ENCODE data around the gene DIS3L2.

DIS3L2 gene

GRCh38 chr2:232263295-232263694, 301.8 kb downstream of the DIS3L2 start:
- no peak for DNase-seq (ENCODE audit: low read depth)

GRCh38 chr2:232264081-232264480, 302.6 kb downstream of the DIS3L2 start:
- no peak for DNase-seq (ENCODE audit: low read depth)

- DNase-seq (ENCODE audit: low read depth) = no peak
These were observed 303.8 kb downstream of the DIS3L2 start for GRCh38 chr2:232265329-232265728.

GRCh38 chr2:232268636-232269165, 307.2 kb downstream of the DIS3L2 start:
- DNase-seq (ENCODE audit: low read depth) = no peak

- DNase-seq (ENCODE audit: low read depth) = no peak
These were observed 308.4 kb downstream of the DIS3L2 start for GRCh38 chr2:232269867-232270266.

- no peak for DNase-seq (ENCODE audit: low read depth)
These were observed 312.6 kb downstream of the DIS3L2 start for GRCh38 chr2:232273903-232274643.

GRCh38 chr2:232275670-232276069, 314.2 kb downstream of the DIS3L2 start:
- DNase-seq (ENCODE audit: low read depth) = no peak

GRCh38 chr2:232276084-232276732, 314.7 kb downstream of the DIS3L2 start:
- DNase-seq (ENCODE audit: low read depth) = no peak

GRCh38 chr2:232276733-232277313, 315.3 kb downstream of the DIS3L2 start:
- DNase-seq (ENCODE audit: low read depth) = no peak

GRCh38 chr2:232278534-232278933, 317.0 kb downstream of the DIS3L2 start:
- no peak for DNase-seq (ENCODE audit: low read depth)

GRCh38 chr2:232280341-232280740, 318.8 kb downstream of the DIS3L2 start:
- DNase-seq (ENCODE audit: low read depth) = no peak

GRCh38 chr2:232281858-232282507, 320.5 kb downstream of the DIS3L2 start:
- no peak for DNase-seq (ENCODE audit: low read depth)

- DNase-seq (ENCODE audit: low read depth) = no peak
These were observed 321.1 kb downstream of the DIS3L2 start for GRCh38 chr2:232282508-232283055.

GRCh38 chr2:232286001-232286868, 324.7 kb downstream of the DIS3L2 start:
- DNase-seq (ENCODE audit: low read depth) = no peak

- no peak for DNase-seq (ENCODE audit: low read depth)
These were observed 325.8 kb downstream of the DIS3L2 start for GRCh38 chr2:232287316-232287715.

- no peak for DNase-seq (ENCODE audit: low read depth)
These were observed 327.0 kb downstream of the DIS3L2 start for GRCh38 chr2:232288489-232289030.

GRCh38 chr2:232290668-232291067, 329.2 kb downstream of the DIS3L2 start:
- no peak for DNase-seq (ENCODE audit: low read depth)

- no peak for DNase-seq (ENCODE audit: low read depth)
These were observed 329.8 kb downstream of the DIS3L2 start for GRCh38 chr2:232291343-232291742.

GRCh38 chr2:232292395-232293154, 331.1 kb downstream of the DIS3L2 start:
- peak; percentile 73 for DNase-seq (ENCODE audit: low read depth)

- DNase-seq (ENCODE audit: low read depth) = no peak
These were observed 331.7 kb downstream of the DIS3L2 start for GRCh38 chr2:232293191-232293590.
